Astrocyte (in vitro differentiated cells and primary cell): Measurements from ENCODE around the gene SNRNP40.

Experiments used
- CTCF ChIP-seq: IDR thresholded peaks from 2 replicates; pipeline ENCODE4 v1.5.1; 2011; ENCODE audit warnings: low read depth, mild to moderate bottlenecking, inconsistent platforms, low read length, moderate library complexity; ENCODE audit not compliant: insufficient read depth
- EZH2 ChIP-seq: IDR thresholded peaks from 2 replicates; pipeline ENCODE4 v1.6.1; 2012; ENCODE audit warnings: mild to moderate bottlenecking, low read length, inconsistent platforms; ENCODE audit not compliant: insufficient read depth

- TF ChIP-seq CTCF (no peak), EZH2 (no peak)
Observed at GRCh38 chr1:31228986-31229385, 67.6 kb downstream of the SNRNP40 start.
